GM21528 (cell line): ENCODE results near the gene CHRNA3.

Experiments used
- ATAC-seq: cut with Tn5 transposase; IDR thresholded peaks from one replicate; pipeline ENCODE4 v1.9.1; 2021; ENCODE audit warnings: mild to moderate bottlenecking, moderate library complexity; ENCODE audit not compliant: unreplicated experiment, low FRiP score

CHRNA3 gene

DNA sequence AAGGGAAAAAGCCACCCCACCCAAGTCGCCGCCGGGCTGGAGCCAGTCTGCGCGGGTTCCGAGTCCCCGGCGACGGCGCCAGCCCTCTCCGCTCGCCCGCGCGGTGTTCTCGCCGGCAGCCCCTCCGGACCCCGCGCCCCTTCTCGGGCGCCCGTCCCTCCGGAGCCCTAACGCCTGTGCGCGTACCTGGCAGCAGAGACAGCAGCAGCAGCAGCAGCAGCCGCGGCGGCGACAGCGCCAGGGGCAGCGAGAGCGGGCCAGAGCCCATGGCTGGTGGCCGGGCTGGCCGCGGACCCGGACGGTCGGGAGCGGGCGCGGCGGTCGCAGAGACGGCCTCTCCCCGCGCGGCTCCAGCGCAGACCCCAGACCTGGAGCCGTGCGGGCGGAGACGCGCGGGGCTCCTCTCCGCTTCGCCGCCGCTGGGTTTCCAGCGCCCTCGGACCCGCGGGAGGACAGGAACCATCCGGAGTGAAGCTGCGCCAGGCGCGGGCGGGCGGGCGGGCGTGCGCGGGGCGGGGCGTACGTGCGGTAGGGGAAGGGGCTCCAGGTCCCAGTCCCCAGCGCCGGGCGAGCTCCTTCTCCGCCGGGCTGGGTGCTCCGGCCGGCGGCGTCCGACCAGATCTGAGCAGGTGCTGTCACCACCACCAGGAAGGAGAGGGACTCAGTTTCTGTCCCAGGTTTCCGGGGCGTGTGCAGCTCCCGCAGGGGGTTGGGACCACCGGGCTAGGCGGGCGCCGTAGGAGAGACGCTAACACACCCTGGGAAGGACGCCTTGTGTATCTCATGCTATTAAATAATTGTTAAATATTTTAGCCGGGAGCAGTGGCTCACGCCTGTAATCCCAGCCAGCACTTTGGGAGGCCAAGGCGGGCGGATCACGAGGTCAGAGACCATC, at the start of gene CHRNA3:
TSS of gene CHRNA3 (minus strand) at position 470 of the 895 bp plus-strand sequence. CDS start at position 268, 202 bp downstream.
- ATAC-seq, result no peak

- no peak for ATAC-seq
Measured at GRCh38 chr15:78668987-78669386, 48.2 kb upstream of the CHRNA3 start.

- no peak for ATAC-seq
Measured at GRCh38 chr15:78667578-78668236, 46.9 kb upstream of the CHRNA3 start.

- ATAC-seq, result no peak
Measured at GRCh38 chr15:78666010-78666409, 45.2 kb upstream of the CHRNA3 start.

DNA sequence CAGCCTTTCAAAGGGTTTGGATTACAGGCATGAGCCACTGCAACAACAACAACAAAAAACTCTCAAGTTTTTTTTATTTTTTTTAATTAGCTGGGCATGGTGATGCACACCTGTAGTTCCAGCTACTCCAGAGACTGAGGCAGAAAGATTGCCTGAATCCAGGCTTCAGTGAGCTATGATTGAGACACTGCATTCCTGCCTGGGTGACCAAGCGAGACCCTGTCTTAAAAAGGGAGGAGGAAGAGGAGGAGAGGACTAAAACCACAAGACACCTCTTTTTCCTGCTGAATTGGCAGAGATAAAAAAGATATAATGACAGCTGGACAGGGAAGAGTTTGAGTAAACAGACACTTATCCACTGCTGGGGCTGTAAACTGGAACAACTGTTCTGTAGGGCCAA, 42.9 kb upstream of the CHRNA3 start:
- ATAC-seq, result no peak

DNA sequence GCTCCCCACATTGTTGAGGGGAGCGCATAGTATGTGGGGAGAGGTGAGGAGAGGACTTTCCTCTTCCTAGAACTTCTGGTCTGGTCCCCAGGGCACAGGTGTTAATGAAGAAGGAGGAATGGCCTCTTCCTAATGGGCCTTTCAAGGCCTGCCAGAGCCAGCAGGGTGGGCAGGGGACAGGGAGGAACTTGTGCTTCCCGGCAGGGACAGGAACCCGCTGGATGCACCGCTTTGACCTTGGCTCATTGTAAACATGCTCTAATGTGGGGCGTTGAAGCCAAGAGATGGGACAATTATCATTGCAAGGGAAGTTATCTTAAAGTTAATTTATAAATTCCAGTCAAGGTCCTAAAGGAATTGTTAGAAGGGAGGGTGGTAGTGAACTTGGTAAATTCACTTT, 41.2 kb upstream of the CHRNA3 start:
- no peak for ATAC-seq

DNA sequence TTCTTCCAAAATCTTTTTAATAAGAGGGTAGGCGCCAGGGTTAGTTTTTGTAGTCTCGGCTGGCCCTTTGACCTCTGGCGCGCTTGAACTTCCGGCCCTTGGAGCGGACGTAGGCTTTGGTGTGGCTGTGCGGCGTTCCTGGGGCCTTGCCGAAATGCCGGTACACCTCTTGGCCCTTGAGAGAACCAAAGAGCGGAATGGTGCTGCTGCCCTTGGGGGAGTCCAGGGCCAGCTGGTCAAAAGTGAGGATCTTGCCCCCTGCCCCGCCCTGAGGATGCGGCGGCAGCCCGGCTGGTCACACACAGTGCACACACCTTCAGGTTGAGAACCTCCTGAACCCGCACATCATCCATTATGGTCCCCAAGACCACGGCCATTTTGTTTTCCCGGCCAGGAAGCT, 40.2 kb upstream of the CHRNA3 start:
- ATAC-seq, result no peak

GRCh38 chr15:78660584-78660983, 39.8 kb upstream of the CHRNA3 start:
- ATAC-seq, result no peak

- ATAC-seq, result no peak
Measured at GRCh38 chr15:78658823-78659222, 38.0 kb upstream of the CHRNA3 start.

DNA sequence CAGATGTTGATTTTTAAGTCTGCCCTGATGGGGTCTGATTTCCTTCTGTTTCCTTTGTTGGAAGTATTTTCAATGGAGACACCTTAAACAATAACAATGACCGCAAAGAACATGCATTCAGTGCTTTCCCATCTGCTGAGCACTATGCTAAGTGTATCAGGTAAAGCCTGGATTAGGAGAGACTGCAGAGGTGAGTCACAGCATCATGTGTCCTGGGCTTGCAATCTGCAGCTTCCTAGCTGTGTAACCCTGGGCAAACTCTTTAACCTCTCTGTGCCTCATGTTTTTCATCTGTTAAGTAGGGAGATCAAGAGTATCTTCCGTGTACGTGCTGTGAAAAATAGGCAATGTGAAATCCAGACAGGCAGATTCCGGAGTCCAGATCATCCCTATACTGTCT, 33.5 kb upstream of the CHRNA3 start:
- ATAC-seq, result no peak

GRCh38 chr15:78651930-78652615, 31.3 kb upstream of the CHRNA3 start:
- ATAC-seq, result no peak

GRCh38 chr15:78651007-78651406, 30.2 kb upstream of the CHRNA3 start:
- ATAC-seq, result no peak

- ATAC-seq, result no peak
Measured at GRCh38 chr15:78650022-78650421, 29.2 kb upstream of the CHRNA3 start.

DNA sequence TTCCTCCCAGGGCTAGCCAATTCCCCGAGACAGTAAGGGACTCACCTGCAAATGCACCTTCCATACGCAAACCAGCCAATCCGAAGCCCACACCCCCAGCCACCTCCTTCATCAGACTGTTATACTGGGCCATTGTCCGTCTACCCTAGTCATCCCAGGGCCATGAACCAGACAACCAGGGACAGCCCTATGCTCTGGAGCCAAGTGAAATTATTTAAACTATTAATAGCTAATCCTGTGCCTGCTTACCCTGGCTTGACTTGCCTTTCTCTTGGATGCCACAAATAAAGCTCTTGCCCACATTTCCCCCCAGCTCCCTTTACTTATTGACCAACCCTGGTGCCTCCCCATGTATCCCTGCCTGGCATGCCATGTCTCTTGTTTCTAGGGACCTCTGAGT, 24.2 kb upstream of the CHRNA3 start:
- ATAC-seq, result no peak

DNA sequence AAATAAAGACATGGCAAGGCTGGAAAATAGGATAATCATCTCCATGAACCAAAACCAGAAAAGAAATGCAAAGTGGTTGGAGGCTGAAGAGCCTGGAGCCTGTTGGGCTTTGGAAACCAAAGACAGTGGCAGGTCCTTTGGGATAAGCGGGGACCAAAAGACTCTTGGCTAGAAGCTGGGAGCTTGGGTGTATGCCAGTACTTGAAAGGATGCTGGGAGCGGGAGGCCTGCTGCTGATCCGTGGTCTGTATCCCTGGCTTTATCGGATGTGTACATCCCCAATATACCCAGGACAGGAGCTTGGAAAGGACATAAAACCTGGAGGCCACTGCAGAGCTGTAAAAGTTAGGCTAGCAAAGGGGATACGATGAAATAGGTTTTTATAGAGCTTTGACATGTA, 21.5 kb upstream of the CHRNA3 start:
- ATAC-seq, result no peak

DNA sequence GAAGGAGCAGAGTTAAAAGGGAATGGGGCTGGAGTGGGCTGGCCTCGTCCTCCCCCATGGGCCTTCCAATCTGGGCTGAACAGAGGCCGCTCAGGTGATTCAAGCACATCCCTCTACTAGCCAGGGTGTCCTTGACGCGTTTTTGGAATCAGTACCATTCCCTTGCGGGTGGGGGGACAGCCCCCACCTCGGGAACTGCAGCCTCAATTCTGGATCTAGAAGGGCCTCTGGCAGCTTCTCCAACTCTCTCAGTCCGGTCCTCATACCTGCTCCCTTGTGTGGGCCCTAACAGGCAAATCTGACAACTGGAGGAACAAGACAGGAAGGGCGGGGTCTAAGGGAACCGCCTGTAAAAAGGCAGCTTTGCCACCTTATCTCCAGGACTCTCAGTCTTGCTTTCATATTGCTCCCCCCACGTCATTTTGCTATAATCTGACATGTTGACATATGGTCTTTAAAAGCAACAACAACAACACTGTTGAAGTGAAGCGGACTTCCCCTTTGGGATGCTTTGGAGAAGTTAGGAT, 21.0 kb upstream of the CHRNA3 start:
- ATAC-seq, result no peak

DNA sequence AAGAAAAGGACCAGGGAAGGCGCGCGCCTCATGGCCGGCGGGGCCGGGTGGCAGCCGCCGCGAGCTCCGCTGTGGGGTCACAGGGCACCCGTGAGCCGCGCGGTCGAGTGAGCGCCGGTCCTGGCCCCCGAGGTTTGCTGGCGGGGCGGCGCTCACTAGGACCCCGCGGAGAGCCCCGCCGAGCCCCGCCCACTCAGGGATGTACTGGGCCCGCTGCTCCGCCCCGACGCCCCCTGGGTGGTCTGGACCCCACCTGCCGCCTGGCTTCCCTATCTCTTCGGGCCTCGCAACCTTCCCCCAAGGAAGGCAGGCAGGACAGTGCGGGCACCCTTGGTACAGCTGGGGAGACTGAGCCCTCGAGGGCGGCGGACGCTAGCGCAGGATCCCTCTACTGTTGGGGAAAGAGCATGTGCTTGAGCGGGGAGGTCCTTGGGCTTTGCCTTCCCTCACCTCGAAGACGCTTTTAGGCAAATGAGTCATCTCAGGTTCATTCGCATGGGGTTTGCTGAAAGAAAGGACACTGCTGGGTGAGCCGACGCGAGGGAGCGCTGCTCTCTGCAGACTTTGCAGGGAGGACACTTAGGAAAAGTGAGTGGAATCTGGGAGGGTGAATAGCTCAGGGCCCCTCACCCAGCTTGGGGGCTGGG, 20.4 kb upstream of the CHRNA3 start, which contains the start of gene CHRNB4:
TSS of gene CHRNB4 (minus strand) at position 109 of the 647 bp plus-strand sequence. CDS start at position 32, 77 bp downstream.
- no peak for ATAC-seq

DNA sequence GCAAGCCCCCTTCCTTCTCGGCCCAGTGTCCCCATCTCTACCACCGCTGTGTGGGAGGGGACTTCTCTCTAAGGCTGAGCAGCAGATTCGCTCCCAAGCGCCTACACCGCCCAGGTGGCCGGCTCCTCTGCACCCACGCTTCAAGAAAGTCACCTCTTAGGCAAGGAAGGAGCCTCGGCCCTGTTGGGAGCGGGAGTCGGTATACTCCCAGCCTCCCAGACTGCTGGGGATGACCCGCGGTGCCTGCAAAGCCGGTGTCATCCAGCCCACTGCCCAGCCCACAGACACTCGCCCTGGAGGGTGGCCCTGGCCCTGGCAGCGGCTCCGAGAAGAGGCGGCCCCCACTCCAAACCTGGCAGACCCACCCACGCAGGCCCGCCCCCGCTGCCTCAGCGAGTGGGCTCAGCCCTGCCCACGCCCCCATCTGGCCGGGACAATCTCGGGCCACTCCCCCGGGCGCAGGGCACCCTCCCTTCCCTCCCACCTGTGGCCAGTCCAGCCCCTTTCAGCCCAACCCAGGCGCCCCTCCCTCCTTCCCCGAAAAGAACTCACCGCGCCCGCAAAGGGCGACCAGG, 19.8 kb upstream of the CHRNA3 start:
- no peak for ATAC-seq

DNA sequence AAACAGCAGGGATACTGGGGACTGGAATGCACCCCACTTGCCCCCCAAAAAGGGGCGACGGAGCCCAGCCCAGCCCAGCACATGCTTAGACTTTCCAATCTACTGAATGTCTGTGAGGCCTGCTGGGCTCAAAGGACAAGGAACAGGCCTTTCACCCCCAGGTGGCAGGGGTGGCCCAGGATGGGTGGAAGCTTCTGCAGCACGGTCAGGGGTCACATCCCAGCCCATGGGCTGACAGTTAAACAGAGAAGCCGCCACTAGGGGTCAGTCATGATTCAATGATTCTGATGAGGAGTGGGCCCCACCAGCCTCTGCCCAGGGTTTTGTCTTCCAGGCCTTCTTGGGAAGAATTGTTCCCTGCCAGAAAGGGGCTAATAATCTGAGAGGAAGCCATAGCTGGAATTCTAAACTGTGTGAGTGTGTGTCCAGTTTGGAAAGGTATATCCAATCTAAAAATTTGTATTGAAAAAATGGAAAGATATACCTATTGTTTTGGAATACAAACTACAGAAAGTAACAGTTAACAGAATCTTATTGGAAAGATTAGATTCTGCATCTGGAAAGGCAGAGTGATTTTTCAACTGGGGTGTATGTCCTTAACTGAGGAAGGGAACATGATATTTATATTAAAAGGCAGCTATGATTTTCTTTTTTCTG, 18.0 kb upstream of the CHRNA3 start:
- no peak for ATAC-seq
